ENCODE data around the gene KCNMA1.

GRCh38 chr10:77467422-77467963, 170.1 kb downstream of the KCNMA1 start:
- TF ChIP-seq, protein P1, sequence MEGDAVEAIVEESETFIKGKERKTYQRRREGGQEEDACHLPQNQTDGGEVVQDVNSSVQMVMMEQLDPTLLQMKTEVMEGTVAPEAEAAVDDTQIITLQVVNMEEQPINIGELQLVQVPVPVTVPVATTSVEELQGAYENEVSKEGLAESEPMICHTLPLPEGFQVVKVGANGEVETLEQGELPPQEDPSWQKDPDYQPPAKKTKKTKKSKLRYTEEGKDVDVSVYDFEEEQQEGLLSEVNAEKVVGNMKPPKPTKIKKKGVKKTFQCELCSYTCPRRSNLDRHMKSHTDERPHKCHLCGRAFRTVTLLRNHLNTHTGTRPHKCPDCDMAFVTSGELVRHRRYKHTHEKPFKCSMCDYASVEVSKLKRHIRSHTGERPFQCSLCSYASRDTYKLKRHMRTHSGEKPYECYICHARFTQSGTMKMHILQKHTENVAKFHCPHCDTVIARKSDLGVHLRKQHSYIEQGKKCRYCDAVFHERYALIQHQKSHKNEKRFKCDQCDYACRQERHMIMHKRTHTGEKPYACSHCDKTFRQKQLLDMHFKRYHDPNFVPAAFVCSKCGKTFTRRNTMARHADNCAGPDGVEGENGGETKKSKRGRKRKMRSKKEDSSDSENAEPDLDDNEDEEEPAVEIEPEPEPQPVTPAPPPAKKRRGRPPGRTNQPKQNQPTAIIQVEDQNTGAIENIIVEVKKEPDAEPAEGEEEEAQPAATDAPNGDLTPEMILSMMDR (IDR thresholded peaks at IDR 0.05): no peak
- TF ChIP-seq EZH2 (IDR thresholded peaks at IDR 0.05; ENCODE audit: borderline replicate concordance, insufficient read depth, low read depth, low read length, poor library complexity, severe bottlenecking): no peak

All from B cell (primary cell).